Gastrocnemius medialis (tissue), 4 donors: ENCODE measurements around the gene ARHGAP10. TPM values are rescaled to one million over a fixed set of nuclear protein-coding genes. Genes with fewer than 3 reads are reported as not detected.

Source experiments
- ATAC-seq, 2 donors: fragments of 150-250 bp; one replicate each; pipeline ENCODE4 v1.9.1; 2016
- DNase-seq, 2 donors: peaks; one replicate each; pipeline ENCODE4 v3.0.0-alpha.2; 2019
- H3K27ac ChIP-seq, 4 donors: fragments of 200-600 bp; sonication (generic); 1 replicate in 1 of 4; 2 replicates in 3 of 4; pipeline ENCODE4 v1.5.1; 2016 to 2018; ENCODE audit warnings: mild to moderate bottlenecking in 2 of 4, moderate library complexity in 1 of 4
- H3K27me3 ChIP-seq, 3 donors: fragments of 200-600 bp; sonication (generic) in 2 of 3; 1 replicate in 1 of 3; 2 replicates in 2 of 3; pipeline versions ENCODE4 v1.5.1 to v1.6.0; 2016 to 2019; ENCODE audit warnings: mild to moderate bottlenecking in 1 of 3, moderate library complexity in 1 of 3
- H3K36me3 ChIP-seq, 2 donors: fragments of 200-600 bp; sonication (generic) in 1 of 2; one replicate each; pipeline ENCODE4 v1.5.1; 2017 to 2018
- H3K4me1 ChIP-seq, 2 donors: fragments of 200-600 bp; sonication (generic) in 1 of 2; one replicate each; pipeline ENCODE4 v1.5.1; 2016 to 2017; ENCODE audit warnings: mild to moderate bottlenecking in 2 of 2
- H3K4me3 ChIP-seq, 4 donors: fragments of 200-600 bp; sonication (generic) in 3 of 4; 1 replicate in 1 of 4; 2 replicates in 3 of 4; pipeline ENCODE4 v1.5.1; 2016 to 2019; ENCODE audit warnings: mild to moderate bottlenecking in 2 of 4
- H3K9me3 ChIP-seq, 3 donors: fragments of 200-600 bp; sonication (generic) in 2 of 3; 1 replicate in 1 of 3; 2 replicates in 2 of 3; pipeline ENCODE4 v1.5.1; 2016 to 2019
- POLR2A ChIP-seq, 2 donors: fragments of 450-650 bp; IDR thresholded peaks; one replicate each; pipeline ENCODE4 v1.6.1; 2017; ENCODE audit warnings: antibody characterized with exemption in 2 of 2, mild to moderate bottlenecking in 2 of 2, moderate library complexity in 2 of 2
- in situ Hi-C, 4 donors: fragments of 200-750 bp; cut with MboI; loops; one replicate each; pipeline versions ENCODE4 v1.15.0 to v1.8.0; 2017; ENCODE audit warnings: low sequenced_read_pairs in 4 of 4
- intact Hi-C: fragments of 100-400 bp; cut with DNase I; formaldehyde crosslinking; loops from one replicate; pipeline ENCODE4 v1.15.1; 2023; ENCODE audit warnings: low total_unique reads
- total RNA-seq, 4 donors: library from RNA; depleted of rRNA; stranded (reverse); fragments of >200 nt; gene quantifications; one replicate each; pipeline versions ENCODE4 v1.1.0 to v1.2.3, GENCODE V29; 2016
- TF ChIP-seq, protein P1 (sequence below), 5 experiments: fragments of 450-650 bp in 3 of 5; fragments of 200-600 bp in 2 of 5; sonication (generic) in 2 of 5; IDR thresholded peaks in 4 of 5; conservative IDR thresholded peaks in 1 of 5; 1 replicate in 4 of 5; 2 replicates in 1 of 5; pipeline ENCODE4 v1.5.1; 2016 to 2019; ENCODE audit warnings: antibody characterized with exemption in 5 of 5, mild to moderate bottlenecking in 3 of 5, moderate library complexity in 3 of 5

The ARHGAP10 gene
- total RNA-seq, 4 donors from 2014 or later: 22.1 to 34.6 (median 28.0) TPM

- intact Hi-C loops: no loop called here
- TF ChIP-seq POLR2A (IDR thresholded peaks at IDR 0.05): no peak
- Histone ChIP-seq H3K9me3 (no peaks in the 10 kb centered on the region), H3K36me3 (no peaks in the 10 kb centered on the region), H3K4me3 (no peak overlapping the region), H3K27me3 (no peaks in the 10 kb centered on the region), H3K4me1 (peaks cover 50 to 57% of the 10 kb centered on the region in 2 donors), H3K27ac (peak overlapping the region in 3 of 4 donors; percentile 3 to 22 (median 18))
- no peak for ATAC-seq
- in situ Hi-C loops: no loop called here
- no peak for DNase-seq
These were observed 107.3 kb downstream of the ARHGAP10 start for GRCh38 chr4:147839200-147839599.

DNA sequence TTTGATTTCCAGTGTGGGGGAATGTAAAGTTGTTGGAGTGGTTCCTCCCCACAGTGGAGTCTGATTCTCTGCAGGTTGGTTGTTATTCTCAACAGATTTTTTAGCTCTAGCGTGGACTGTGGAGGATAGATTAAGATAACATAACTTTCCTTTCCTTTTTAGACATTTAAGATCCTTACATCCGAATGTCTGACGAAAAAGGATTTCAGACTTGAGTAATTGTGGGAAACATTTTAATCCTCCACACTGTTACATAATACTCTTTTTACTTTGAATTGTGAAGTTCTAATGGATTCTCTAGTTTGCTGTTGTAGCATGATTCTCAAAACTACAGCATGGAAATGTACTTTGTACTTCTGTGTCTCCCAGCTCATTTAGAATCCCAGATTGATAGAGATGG, 107.8 kb downstream of the ARHGAP10 start:
- Histone ChIP-seq H3K4me3 (no peak overlapping the region), H3K4me1 (peaks cover 51 to 57% of the 10 kb centered on the region in 2 donors), H3K27me3 (no peaks in the 10 kb centered on the region), H3K27ac (peak overlapping the region in 2 of 4 donors; percentile 3 to 18), H3K36me3 (no peaks in the 10 kb centered on the region), H3K9me3 (no peaks in the 10 kb centered on the region)
- ATAC-seq (no peak), DNase-seq (no peak)
- TF ChIP-seq POLR2A (IDR thresholded peaks at IDR 0.05): no peak
- intact Hi-C loops (no loop called here), in situ Hi-C loops (no loop called here)

DNA sequence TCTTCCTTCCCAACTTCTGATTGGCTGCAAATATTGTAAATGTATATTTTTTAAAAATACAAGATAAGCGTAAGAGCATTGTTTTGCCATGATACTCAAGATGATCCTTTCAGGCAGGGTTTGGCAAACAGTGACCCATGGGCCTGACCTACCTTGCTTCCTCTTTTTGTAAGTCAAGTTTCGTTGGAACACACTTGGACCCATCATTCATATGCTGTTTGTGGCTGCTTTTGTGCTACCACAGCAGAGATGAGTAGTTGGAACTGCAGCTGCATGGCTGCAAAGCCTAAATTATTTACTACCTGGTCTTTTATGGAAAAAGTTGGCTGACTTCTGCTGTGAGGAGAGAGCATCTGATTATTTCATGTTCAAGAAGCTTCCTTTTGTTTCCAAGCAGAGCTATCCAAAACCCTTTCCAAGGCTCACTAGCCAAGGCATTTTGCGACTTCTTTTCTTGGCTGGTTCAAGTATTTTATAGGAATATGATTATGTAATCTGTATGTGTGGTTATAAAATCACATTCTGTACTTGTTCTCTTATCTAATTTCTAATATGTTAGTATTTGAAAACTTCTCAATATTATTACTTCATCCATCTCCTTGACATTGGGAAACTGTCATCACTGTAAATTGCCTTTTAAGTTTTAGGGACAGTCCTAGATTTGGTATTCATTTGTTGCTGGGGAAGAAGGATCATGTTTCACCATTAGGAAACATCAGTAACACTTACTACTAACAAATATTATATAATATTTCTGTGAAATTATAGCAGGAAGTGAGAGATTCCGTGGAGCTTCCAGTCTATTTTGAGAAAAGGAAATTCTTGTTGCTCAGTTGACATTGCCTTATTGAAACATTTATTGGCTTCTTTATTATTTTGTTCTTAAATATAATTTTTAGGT, 109.2 kb downstream of the ARHGAP10 start:
- no peaks in the 10 kb centered on the region for H3K27me3 ChIP-seq
- DNase-seq: no peak
- ATAC-seq: no peak
- intact Hi-C loops (no loop called here), in situ Hi-C loops (no loop called here)
- H3K4me1 ChIP-seq: peaks cover 42 to 46% of the 10 kb centered on the region in 2 donors
- TF ChIP-seq, protein P1, sequence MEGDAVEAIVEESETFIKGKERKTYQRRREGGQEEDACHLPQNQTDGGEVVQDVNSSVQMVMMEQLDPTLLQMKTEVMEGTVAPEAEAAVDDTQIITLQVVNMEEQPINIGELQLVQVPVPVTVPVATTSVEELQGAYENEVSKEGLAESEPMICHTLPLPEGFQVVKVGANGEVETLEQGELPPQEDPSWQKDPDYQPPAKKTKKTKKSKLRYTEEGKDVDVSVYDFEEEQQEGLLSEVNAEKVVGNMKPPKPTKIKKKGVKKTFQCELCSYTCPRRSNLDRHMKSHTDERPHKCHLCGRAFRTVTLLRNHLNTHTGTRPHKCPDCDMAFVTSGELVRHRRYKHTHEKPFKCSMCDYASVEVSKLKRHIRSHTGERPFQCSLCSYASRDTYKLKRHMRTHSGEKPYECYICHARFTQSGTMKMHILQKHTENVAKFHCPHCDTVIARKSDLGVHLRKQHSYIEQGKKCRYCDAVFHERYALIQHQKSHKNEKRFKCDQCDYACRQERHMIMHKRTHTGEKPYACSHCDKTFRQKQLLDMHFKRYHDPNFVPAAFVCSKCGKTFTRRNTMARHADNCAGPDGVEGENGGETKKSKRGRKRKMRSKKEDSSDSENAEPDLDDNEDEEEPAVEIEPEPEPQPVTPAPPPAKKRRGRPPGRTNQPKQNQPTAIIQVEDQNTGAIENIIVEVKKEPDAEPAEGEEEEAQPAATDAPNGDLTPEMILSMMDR (IDR thresholded peaks at IDR 0.05 in 4 of 5, conservative IDR thresholded peaks at IDR 0.05 in 1 of 5): no peak
- TF ChIP-seq POLR2A (IDR thresholded peaks at IDR 0.05): no peak
- H3K4me3 ChIP-seq: no peak overlapping the region
- no peaks in the 10 kb centered on the region for H3K9me3 ChIP-seq
- peak overlapping the region; percentile 45 to 63 (median 46) for H3K27ac ChIP-seq
- no peaks in the 10 kb centered on the region for H3K36me3 ChIP-seq

DNA sequence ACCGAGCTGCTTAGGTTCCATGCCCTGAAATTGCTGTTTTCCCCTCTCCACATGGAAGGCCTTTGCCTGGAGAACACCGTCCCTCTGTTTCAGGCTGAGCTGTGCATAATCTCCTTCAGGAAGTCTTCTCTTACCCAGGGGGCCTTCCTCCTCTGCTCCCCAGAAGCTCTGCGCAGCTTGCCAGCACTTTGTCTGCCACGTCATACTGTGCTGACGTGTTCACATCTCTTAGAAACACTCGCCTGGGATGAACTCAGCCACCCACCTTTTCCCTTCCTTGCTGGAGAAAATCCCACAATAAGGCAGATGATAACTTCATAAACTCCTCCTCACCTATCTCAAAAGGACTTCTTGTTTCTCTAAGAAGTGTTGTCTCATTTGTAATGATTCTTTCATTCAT, 110.7 kb downstream of the ARHGAP10 start:
- TF ChIP-seq POLR2A (IDR thresholded peaks at IDR 0.05): no peak
- intact Hi-C loops: no loop called here
- DNase-seq (peak in 1 of 2 donors; percentile 47), ATAC-seq (peak in 1 of 2 donors; percentile 36)
- Histone ChIP-seq H3K9me3 (no peaks in the 10 kb centered on the region), H3K4me3 (no peak overlapping the region), H3K27ac (peak overlapping the region; percentile 45 to 63 (median 46)), H3K27me3 (no peaks in the 10 kb centered on the region), H3K36me3 (no peaks in the 10 kb centered on the region), H3K4me1 (peaks cover 42 to 47% of the 10 kb centered on the region in 2 donors)
- in situ Hi-C loops: no loop called here

DNA sequence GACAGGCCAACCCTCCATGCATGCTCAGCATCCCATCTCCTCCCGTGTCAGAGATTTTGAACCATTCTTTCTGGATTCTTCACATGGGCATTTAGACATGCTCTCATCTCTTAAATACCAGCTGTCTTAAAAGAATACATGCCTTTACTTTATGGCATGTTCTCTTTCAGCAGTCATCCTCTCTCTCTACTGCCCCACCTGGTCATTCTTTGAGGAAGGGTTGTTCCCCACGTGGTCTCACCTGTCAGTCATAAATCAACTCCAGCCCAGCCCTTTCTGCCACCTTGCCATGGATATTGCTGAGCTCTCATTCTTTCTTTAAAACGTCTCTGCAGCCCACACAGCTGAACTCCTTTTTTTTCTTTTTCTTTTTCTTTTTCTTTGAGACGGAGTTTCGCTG, 111.3 kb downstream of the ARHGAP10 start:
- intact Hi-C loops: no loop called here
- in situ Hi-C loops: no loop called here
- ATAC-seq (peak in 1 of 2 donors; percentile 81), DNase-seq (peak in 1 of 2 donors; percentile 58)
- H3K36me3 ChIP-seq: no peaks in the 10 kb centered on the region
- H3K4me1 ChIP-seq: peaks cover 48 to 53% of the 10 kb centered on the region in 2 donors
- no peak overlapping the region for H3K4me3 ChIP-seq
- no peaks in the 10 kb centered on the region for H3K27me3 ChIP-seq
- H3K27ac ChIP-seq: peak overlapping the region; percentile 45 to 63 (median 46)
- H3K9me3 ChIP-seq: no peaks in the 10 kb centered on the region
- TF ChIP-seq, protein P1 (IDR thresholded peaks at IDR 0.05 in 4 of 5, conservative IDR thresholded peaks at IDR 0.05 in 1 of 5): no peak
- no peak for TF ChIP-seq POLR2A (IDR thresholded peaks at IDR 0.05)

DNA sequence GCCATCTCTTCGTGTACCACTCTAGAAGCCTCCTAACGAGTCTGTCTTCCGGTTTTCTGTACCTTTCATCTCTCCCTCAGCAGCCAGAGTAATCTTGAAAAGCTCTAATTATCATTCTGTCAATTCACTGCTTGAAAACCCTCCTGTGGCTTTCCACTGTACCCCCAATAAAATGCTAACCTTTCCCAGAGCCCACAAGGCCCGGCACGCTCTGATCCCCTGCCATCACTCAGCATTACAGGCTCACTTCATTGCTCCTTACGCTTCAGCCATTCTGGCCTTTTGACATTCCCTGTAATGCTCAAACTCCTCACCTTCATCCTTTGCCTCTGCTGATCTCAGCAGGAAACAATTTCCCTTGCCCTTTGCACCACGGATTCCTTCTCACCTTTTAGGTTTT, 112.9 kb downstream of the ARHGAP10 start:
- in situ Hi-C loops: no loop called here
- H3K27ac ChIP-seq: no peak overlapping the region

More for the DNA sequence above, 112.9 kb downstream of the ARHGAP10 start:
- no peaks in the 10 kb centered on the region for H3K36me3 ChIP-seq
- H3K27me3 ChIP-seq: no peaks in the 10 kb centered on the region
- DNase-seq (no peak), ATAC-seq (no peak)
- intact Hi-C loops: no loop called here
- H3K9me3 ChIP-seq: no peaks in the 10 kb centered on the region
- H3K4me3 ChIP-seq: no peak overlapping the region
- TF ChIP-seq, protein P1 (IDR thresholded peaks at IDR 0.05 in 4 of 5, conservative IDR thresholded peaks at IDR 0.05 in 1 of 5): no peak
- TF ChIP-seq POLR2A (IDR thresholded peaks at IDR 0.05): no peak
- H3K4me1 ChIP-seq: peaks cover 60 to 64% of the 10 kb centered on the region in 2 donors
